GM10248 (cell line): ENCODE data around the gene UBE2C.
A peak's percentile ranks its signal among the peaks of the same experiment; 100 is the strongest.

Experiments used
- CTCF ChIA-PET: fragments of 300-600 bp; sonication (Branson Sonifier 250); formaldehyde crosslinking; extraction: SDS; loops from one replicate; lab custom pipeline; 2021; ENCODE audit warnings: antibody characterized with exemption; lab: Yijun Ruan, JAX
- POLR2A ChIA-PET: fragments of 350-650 bp; sonication (Branson Sonifier 250); formaldehyde crosslinking; extraction: SDS; loops from one replicate; lab custom pipeline; 2020; ENCODE audit warnings: antibody characterized with exemption; lab: Yijun Ruan, JAX
- DNase-seq: peaks from one replicate; pipeline ENCODE4 v3.0.0; 2012; ENCODE audit errors: extremely low spot score
- TF ChIP-seq, protein P1 (sequence below): IDR thresholded peaks from 2 replicates; pipeline ENCODE4 v1.5.1; 2012; ENCODE audit warnings: mild to moderate bottlenecking, low read depth; ENCODE audit errors: extremely low read depth, missing control alignments, control extremely low read depth

The UBE2C gene

DNA sequence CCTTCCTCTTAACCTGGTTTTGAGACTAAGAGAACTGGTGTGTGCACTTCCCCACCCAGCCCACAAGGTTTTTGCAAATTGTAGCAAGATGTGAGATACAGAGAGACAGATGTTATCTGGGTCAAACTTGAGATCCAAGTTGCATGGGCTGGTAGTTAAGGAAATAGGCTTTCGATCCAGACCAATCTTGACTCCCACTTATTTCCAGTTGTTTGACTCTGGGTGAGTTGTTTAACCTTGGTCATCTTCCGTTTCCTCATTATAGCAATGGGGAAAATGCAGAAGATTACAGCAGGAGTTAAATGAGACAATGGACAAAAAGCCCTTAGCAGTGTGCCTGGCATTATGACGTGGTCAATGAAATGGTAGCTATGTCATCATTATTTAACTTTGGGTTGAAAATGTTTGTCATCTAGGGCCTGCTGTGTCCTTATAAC is 22.9 kb downstream of the UBE2C start:
- ChIA-PET CTCF (no interaction called here), POLR2A (no interaction called here)
- TF ChIP-seq, protein P1, sequence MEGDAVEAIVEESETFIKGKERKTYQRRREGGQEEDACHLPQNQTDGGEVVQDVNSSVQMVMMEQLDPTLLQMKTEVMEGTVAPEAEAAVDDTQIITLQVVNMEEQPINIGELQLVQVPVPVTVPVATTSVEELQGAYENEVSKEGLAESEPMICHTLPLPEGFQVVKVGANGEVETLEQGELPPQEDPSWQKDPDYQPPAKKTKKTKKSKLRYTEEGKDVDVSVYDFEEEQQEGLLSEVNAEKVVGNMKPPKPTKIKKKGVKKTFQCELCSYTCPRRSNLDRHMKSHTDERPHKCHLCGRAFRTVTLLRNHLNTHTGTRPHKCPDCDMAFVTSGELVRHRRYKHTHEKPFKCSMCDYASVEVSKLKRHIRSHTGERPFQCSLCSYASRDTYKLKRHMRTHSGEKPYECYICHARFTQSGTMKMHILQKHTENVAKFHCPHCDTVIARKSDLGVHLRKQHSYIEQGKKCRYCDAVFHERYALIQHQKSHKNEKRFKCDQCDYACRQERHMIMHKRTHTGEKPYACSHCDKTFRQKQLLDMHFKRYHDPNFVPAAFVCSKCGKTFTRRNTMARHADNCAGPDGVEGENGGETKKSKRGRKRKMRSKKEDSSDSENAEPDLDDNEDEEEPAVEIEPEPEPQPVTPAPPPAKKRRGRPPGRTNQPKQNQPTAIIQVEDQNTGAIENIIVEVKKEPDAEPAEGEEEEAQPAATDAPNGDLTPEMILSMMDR, result no peak
- DNase-seq, result no peak

DNA sequence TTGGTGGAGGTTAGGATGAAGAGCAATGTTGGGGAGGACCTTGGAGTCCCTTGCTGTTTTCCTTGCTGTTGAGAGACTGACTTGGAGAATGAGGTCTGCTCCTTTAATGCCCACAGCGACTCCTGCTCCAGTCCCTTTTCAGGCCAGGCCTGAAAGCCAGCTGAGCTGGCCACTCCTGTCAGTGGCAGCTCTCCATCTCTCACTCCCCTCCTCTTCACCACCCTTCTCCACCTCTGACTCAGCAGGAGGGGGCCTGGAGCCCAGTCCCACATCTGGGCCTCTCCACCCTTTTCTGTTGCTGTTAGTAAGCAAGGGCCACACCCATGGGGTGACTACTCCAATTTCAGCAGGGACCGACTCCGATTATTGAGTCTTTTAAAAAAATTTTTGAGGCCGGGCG is 23.4 kb downstream of the UBE2C start:
- TF ChIP-seq, protein P1, result no peak
- no peak for DNase-seq
- ChIA-PET POLR2A (no interaction called here), CTCF (no interaction called here)

DNA sequence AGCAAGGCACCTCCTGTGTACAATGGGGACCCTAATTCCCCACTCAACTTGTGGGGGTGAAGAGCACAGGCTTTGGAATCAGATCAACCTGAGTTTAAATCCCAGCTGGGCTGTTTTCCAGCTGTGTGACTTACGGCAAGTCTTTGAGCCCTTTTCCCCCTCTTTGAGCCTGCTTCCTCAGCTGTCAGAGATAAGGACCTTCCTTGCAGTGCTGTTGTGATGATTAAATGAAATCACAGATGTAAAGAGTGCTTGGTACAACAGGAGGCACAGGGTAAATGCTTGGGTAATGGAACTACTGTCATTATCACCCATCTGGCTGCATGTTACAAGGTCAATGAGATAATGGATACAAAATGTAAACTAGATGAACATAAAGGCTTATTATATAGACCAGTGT is 24.4 kb downstream of the UBE2C start:
- ChIA-PET POLR2A (no interaction called here), CTCF (no interaction called here)
- TF ChIP-seq, protein P1, result no peak
- no peak for DNase-seq

DNA sequence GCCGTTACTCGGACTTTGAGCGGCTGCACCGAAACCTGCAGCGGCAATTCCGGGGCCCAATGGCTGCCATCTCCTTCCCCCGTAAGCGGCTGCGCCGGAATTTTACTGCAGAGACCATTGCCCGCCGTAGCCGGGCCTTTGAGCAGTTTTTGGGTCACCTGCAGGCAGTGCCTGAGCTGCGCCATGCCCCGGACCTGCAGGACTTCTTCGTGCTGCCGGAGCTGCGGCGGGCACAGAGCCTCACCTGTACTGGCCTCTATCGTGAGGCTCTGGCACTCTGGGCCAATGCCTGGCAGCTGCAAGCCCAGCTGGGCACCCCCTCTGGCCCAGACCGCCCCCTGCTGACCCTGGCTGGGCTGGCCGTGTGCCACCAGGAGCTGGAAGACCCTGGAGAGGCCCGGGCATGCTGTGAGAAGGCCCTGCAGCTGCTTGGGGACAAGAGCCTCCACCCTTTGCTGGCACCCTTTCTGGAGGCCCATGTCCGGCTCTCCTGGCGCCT is 28.3 kb downstream of the UBE2C start:
- ChIA-PET CTCF (interaction anchor here (1.0 to 2.2 kb wide), 4 partner anchors 12 to 146 kb away, joined by 4 to 8 read pairs (median 4); partner anchors contain the start of genes CTSA and NEURL2), POLR2A (no interaction called here)
- TF ChIP-seq, protein P1, result no peak
- DNase-seq, result no peak

DNA sequence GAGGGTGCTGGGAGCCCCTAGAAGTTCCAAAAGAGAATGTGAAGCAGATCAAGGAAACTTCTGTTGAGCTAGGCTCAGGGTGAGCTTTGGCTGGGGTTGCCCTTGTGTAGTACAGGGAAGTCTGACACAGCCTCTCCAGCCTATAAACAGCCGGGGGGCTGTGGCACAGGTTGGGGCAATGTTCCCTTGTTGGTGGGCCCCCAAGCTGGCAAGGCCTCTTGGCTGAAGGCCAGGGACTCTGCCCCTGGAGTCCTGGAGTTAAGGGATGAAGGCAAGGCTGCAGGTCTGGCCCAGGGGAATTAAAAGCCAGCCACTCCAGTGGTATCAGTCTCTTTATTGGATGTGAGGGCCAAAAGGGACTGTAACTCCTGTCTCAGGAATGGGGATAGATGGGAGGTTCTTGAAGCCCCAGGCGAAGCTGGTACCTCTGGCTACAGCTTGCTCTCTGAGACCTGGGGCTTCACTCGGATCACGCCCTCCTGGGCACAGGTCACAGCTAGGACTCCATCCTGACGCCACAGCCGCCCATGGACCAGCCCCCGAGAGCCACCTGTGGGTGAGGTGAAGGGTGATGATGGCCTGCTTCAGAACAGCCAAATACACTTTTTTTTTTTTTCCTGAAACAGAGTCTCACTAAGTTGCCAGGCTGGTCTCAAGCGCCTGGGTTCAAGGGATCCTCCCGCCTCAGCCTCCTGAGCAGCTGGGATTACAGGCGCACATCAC is 29.1 kb downstream of the UBE2C start:
- no peak for DNase-seq
- CTCF ChIA-PET, result interaction anchor here (0.7 to 2.2 kb wide), 11 partner anchors 10 to 171 kb away, joined by 3 to 8 read pairs (median 4); partner anchors contain the start of genes ACOT8, CTSA, NEURL2 and ZSWIM3
- POLR2A ChIA-PET, result interaction anchor here (0.9 to 1.1 kb wide), 2 partner anchors 9 to 14 kb away, joined by 3 read pairs; no protein-coding TSS in a partner anchor
- TF ChIP-seq, protein P1, result no peak

DNA sequence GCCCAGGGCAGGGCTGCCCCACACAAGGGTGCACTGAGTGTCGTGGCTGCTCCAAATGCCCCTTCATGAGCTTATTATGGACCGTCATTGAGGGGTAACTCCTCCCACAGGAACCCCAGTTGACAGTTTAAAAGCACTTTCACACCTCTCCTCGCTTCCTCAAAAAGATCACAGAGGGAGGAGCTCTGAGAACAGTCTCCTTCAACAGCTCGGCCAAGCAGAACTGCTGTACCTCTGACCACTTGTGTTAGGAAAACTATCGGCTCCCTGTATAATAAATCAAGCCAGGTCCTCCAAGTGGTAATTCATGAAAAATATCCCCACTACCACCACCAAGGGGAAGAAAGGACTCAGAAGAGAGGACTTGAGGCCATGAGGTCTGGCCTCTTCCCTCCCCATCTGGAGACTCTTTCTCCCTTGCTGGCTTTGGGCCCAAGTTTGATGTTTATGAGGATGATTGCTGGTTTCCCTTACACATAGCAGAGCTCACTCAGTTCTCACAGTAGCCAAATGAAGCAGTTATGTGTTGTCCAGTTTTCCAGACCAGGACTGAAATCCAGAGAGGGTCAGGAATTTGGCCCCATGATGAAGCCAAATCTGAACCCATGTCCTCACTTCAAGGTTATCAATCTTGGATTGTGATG is 29.8 kb downstream of the UBE2C start:
- POLR2A ChIA-PET, result interaction anchor here (0.7 to 1.1 kb wide), 3 partner anchors 9 to 14 kb away, joined by 3 read pairs; partner anchors contain the start of gene SNX21
- peak; percentile 82 for DNase-seq
- CTCF ChIA-PET, result interaction anchor here (0.7 to 2.2 kb wide), 11 partner anchors 9 to 171 kb away, joined by 3 to 8 read pairs (median 4); partner anchors contain the start of genes ACOT8, CTSA, NEURL2 and ZSWIM3

More for the DNA sequence above, 29.8 kb downstream of the UBE2C start:
- TF ChIP-seq, protein P1, result no peak
